NCI-H226 (cell line): Measurements from ENCODE around the gene DCST2.

Source experiments
- DNase-seq: peaks from one replicate; pipeline ENCODE4 v3.0.0-alpha.2; 2015

DCST2 gene

DNA sequence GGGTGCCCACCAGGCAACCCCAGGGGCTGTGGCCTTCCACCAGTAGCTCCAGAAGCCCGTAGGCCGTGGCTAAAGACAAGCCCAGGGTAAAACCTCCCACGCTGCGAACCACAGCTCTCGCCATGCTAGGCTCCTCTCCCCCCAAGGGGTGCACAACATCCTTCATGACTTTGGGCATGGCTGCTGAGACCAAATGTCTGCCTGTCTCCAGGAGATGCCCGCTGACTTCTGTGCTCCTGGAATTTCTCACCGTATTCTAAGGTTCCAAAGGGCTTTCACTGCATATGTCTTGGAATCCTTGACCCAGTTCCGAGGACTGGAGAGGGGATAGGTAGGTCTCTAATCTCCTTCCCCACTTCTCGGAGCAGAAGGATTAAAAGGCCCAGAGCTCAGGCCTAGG is at the start of gene DCST2, which contains the start of gene DCST1:
Gene DCST2, minus strand, starts transcription at position 258 of the 400 bp plus-strand sequence. Its CDS starts 80 bp downstream, at position 178.
Gene DCST1, plus strand, starts transcription at position 301 of the 400 bp plus-strand sequence. CDS start 213 bp downstream, outside the sequence.
- DNase-seq = no peak

DNA sequence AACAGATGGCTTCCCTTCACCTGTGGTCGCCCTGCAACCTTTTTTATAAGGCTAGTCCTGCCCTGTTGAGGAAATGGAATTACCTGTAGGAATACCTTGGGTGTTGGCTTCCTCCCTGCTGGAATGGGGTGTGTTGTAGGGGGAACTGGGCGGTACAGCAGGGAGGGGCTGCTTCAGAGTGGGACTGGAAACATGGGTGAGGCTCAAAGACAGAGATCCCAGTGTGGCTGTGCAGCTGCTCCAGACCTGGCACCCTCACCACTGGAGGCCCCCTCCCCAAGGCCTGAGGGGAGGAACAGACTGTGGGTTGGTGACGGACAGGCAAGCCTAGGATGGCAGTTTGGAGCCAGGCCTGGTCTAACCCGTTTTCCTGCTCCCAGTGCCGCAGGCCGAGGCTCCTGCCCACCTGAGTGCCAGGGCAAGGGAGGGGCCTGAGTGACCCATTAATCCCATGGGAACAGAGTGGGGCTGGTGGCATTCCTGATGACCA is 49.5 kb upstream of the DCST2 start:
- no peak for DNase-seq

DNA sequence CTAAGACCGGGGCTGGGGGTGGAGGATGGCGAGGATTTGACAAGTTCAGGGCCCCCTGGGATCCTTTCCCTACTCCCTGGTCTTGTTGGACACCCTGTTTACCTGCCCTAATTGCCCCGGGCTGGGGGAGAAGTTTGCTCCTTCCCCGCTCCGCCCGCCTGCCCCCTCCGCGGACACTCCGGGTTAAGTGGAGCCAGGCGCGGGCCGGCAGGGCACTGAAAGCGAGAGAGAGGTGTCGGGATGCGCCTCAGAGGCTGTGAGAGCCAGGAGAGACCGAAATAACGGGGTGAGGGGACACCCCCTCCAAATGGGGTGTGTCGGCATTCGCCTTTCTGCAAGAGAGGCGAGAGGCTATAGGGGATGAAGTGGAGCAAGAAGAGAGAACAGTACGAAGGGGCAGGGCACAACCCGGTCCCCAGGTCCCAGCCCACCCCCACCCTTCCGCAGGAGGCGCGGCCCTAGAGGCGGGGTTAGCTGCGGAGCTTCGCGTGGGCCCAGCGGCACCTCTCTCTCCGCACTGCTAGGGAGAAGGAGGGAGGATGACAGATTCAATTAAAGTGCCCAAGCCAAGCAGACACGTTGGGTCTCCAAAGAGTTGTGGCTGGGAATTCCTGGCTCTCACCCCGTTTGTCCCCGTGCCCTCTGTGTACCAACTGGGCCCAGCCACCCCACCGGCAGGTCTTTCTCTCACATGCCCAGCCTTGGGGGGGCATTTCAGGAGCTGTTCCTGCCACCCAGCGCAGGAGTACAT is 48.9 kb upstream of the DCST2 start:
- no peak for DNase-seq

DNA sequence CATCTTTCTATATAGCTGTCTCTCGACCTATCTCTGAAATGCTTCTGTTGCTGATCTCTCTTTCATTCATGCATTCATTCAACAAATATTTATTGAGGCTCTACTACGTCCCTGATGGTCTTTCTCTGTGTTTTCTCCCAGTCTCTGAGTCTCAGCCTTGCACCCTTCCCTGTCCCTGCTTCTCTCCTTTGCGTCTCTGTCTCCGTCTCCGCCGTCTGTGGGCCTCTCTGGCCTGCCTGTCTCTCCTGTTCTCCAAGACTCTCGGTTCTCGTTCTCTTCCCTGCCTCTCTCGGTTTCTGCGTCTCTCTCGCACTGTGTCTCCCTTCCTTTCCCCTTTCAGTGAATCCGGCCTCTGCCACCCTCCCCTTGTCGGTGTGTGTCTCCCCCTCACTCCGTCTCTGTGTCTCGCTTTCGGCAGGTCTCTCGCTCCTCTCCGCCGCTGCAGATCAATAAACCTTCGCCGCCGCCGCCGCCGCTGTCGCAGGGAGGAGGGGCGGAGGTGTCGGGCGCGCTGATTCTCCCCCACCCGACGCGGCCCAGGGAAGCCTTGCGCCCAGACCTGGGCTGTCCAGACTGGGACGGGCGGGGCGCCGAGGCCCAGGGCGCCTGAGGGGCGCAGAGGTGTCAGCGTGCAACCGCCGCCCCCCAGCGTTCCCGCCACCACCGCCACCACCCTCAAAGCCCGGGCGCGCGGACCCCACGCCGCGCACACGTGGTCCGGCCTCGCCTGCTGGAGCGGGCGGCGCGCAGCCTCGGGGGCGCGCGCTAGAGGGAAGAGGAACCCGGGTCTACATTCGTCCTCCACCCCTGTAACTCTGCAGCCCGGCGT is 48.1 kb upstream of the DCST2 start:
- no peak for DNase-seq

DNA sequence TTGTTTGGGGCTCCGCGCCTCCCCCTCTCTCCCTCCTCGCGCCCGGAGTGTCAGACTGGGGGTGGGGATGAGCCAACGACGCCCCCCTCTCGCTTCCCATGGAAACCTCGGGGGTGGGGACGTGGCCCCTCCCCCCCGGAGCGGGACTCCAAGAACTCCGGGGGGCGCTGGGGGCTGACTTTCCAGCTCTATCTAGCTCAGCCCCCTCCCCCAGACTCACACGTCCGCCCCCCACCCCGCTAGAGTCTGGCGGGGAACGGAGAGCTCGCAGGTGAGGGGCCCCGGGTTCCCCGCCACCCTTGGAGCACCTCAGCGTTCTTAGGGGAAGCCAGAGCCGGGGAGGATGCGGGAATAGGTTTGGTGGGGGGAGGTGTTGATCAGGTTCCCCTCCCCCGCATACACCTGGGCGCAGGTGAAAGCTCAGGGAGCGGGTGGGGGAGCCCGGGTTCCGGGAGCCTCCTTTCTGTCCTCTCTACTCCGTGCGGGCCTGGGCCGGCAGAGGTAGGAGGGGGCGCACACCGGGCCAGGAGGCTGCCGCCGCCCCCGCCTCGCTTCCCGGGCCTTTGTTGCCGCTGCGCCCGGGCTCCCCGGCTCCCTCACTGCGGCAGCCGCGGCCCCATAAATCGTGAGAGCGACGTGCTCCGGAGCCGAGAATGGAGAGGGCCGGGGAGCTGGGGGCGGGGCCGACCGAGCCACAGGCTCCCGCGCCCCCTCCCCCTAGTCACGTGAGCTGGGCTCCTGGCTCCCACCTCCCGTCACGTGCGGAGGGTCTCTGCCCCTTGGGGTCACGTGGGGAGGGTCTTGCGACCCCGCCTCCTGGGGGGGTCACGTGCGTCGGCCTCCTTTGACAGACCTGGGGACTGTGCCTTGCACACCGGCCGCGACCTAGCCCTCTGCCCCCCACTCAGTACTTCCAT is 47.0 kb upstream of the DCST2 start:
- DNase-seq = no peak

DNA sequence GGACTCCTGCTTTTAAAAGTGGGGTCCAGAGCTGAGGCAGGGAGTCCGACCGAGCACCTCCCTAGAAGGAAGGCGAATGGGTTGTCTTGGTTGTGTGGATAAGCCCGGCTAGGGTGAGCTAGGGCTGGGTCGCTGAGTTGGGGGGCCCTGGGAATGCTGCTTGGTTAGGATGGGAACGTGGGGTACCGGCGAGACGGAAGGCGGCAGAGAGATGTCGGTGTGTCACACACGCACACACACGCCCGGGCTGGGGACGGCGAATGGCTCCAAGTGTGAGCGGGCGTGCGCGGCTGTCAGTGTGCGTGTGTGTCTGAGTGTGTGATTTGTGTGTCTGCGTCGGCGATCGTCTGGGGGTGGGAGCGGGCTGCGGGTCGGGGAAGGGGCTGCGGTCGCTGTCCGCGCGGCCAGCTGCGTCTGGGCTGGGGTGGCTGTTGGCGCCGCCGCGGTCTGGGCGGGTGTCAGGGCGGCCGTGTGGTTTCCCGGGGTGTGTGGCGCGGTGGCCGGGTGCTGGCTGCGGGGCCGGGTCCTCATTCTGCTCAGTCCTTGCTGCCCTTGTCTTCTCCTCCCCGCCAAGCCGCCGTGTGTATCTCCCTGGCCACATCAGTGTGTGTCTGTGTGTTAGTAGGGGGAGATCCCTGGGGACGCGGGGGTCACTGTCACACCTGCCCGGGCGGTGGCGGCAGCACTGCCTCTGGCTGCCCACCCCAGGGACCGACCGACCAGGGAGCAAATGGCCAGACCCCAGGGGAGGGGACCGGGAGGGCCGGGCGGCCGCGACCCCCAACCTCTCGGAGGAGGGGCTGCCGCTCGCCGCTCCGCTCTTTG is 46.1 kb upstream of the DCST2 start:
- DNase-seq = no peak

DNA sequence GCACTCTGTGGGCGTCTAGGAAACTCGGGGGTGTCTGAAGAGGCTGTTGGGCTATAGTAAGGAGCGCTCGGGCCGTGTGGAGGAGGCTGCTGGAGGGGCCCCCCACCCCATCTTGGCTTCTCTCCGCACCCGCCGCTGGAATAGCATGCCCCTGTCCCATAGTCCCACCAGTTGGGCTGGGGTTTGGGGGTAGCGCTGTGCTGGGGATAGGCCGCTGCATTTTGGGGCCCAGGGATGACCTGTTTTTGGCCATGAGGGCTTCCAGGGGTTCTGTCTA is 45.6 kb upstream of the DCST2 start:
- DNase-seq = no peak

DNA sequence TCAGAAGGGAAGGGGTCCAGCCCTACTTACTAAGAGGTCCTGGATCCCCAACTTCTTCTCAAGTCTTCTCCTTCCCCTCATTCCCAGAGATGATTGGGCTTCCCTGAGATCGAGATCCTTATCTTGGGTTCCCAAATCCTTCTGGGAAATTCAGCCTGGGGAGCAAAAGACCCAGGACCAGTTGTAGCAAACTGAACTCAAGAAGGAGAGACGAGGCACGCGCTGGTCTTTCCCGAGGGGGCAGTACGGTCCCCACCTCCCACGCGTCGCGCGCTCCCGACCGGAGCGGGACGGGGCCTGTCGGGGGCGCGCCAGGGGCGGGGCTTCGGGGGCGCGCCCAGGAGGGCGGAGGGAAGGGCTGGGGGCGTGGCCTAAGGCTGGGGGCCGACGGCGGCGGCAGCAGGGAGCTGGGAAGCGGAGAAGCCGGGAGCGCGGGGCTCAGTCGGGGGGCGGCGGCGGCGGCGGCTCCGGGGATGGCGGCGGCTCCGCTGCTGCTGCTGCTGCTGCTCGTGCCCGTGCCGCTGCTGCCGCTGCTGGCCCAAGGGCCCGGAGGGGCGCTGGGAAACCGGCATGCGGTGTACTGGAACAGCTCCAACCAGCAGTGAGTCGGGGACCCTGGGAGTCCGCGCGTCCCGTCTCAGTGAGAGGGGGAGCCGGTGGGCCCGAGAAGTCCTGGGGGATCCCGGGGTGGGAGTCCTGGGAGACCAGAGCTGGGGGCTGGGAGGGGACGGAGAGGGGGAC is 45.1 kb upstream of the DCST2 start, which contains the start of gene EFNA3:
Gene EFNA3, plus strand, starts transcription at position 369 of the 741 bp plus-strand sequence. Its CDS starts 105 bp downstream, at position 474.
- peak; percentile 33 for DNase-seq

DNA sequence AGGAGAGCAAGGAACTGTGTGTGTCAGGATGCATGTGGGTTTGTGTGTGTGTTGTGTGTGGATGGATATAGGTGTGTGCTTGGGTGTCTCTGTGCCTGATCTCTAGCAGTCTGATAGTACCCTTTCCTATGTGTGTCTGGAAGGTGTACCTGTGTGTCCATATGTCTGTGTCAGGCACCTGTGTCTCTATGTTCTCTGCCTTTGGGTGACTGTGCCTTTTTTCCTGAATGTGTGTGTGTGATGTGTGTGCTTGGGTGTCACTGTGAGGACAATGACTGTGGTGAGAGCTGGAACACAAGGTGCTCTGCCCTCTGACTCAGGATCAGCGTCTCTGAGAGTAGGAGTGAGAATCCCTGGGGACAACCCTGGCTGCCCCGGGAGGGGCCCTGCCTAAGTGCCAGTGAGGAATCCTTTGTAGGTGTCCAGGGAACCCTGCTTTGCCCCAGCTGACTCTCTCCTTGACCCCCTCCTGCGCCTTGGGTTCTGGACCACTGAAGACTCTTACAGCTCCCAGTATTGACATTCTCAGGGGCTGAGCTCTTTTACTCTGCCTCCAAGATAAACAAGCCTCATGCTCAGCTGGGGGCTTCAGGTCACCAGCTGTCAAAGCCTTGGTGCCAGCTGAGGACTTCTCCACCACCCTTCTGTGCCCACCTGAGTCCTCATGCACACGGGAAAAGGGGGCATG is 44.3 kb upstream of the DCST2 start:
- DNase-seq = no peak

DNA sequence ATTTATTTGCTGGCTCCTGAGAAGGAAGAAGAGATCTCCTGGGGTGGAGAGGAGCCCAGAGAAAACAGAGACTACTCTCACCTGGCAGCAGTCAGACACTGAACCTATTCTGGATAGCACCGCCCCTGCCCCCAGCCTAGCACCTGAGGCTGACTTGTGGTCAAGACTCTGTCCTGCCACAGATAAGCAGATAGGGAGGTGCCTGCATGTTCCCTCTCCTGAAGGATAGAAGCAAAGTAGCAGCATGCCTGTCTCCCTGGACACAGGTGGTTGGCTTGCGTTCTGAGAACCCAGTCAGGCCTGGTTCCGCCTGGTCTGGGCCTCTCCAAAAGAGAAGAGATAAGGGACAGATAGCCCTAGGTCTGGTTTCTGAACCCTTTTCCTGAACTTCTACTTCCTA is 43.8 kb upstream of the DCST2 start:
- DNase-seq = no peak

DNA sequence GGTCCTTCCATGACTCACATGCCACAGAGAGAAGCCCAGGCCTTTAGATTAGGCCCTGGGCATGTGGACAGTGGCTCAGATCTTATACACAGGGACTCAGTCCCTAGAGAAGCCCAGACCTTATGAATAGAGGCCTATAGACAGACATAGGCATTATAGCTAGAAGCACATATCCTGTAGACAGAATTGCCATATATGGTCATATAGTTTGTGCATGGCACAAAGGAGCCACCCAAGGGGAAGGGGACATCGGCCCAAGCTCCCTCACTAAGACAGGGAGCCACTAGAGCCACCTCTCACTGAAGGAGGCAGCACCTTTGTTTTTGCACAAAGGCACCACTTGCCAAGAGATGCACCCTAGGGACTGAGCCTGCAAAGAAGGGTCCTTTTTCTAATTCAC is 42.8 kb upstream of the DCST2 start:
- no peak for DNase-seq

DNA sequence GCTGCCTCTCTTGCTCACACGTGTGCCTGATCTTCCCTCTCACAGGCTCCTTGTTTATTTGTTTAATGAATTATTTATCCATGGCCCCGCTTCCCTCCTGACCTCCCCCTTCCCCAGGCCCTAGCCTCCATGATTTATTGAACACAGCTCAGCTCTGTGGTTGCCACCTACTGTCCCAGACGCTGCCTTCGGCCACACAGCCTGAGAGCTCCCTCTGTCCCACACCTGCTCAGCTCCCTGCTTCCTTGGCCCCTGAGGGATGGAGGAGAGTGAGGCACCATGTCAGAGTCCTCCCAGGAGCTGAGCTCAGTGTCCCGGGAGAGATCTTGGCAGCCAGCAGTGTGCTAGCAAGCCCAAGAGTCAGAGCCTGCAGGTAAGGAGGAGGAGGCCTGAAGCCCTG is 42.0 kb upstream of the DCST2 start:
- no peak for DNase-seq

DNA sequence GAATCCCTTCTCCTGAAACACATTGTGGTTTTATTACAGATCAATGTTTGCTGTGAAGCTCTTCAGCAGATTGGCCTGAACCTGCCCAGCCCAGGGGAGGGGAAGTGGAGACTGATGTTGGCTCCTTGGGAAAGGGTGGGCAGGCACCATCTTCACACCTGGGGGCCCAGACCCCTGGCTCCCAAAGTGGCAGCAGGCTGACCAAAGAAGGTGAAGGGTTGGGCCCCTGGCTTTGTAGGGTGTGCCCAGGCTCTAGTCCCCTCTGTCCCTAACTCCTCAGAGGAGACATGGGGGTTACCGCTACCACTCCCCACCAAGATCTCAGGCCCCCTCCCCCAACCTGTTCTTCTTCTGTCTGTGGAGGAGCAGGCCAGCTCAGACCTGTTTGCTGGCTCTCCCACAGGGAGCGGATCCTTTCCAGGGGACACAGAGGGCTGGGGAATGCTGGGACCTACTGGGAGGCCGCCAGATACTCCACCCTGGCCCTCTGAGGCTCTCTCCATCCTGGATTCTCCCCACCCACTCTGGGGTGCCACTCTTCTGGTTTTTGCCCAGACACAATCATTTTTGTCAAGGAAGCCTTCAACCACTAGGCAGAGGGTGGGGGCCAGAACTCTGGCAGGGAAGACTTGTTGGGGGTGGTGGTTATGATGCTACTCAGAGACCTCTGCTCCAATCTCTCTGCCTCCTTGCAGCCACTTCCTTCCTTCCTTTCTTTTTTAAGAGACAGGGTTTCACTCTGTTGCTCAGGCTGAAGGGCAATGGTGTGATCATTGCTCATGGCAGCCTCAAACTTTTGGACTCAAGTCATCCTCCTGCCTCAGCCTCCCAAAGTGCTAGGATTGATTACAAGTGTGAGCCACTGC is 40.0 kb upstream of the DCST2 start:
- no peak for DNase-seq

DNA sequence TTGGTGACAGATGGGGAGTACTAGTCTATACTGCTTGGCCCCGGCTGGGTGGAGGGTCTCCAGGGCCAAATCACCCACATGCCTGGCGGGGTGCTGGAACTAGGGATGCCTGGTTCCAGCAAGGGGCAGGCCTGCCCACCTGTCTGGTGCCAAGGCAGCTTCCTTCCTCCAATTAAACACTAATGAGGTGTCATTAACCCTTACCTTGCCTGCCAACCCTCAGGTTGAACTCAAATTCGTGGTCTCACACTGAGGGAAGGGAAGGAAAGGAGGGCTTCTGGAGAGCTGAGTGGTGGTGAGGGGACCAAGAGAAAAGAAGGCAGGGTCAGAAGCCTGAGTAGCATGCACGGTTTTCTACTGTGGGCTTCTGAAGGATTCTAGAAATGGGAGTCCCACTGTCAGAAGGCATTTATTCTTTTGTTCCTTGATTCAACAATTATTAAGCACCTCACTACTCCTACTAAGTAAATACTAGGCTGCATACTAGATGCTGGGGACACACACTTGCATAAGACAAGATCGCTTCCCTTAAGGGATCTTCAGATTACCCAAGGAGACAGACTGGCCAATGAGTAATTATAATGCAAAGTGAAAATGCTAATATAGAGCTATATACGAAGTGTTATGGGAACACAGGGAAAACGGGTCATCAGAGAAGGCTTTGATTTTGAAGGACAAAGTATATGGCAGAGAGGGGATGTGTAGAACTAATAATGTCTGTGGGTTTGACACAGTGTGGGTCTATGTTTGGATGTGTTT is 39.1 kb upstream of the DCST2 start:
- no peak for DNase-seq

DNA sequence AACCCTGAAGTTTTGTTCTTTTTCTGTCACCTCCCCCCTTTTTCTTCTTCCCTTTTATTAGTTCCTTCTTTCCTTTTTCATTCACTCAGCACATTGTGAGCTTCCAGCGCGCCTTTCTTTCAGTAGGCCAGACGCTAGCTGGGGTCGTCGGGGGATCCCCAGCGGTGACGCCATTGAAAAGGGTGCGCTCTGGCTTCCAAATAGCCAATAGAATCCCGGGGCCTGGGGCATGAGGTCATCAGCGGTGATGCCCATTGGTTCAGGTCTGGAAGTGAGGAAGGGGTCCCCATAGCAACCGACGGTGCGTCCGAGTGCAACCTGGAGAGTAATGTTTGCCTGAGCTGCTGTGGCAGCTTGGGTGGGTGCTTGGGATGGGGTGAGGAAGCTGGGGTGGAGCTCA is 38.1 kb upstream of the DCST2 start:
- DNase-seq = no peak

DNA sequence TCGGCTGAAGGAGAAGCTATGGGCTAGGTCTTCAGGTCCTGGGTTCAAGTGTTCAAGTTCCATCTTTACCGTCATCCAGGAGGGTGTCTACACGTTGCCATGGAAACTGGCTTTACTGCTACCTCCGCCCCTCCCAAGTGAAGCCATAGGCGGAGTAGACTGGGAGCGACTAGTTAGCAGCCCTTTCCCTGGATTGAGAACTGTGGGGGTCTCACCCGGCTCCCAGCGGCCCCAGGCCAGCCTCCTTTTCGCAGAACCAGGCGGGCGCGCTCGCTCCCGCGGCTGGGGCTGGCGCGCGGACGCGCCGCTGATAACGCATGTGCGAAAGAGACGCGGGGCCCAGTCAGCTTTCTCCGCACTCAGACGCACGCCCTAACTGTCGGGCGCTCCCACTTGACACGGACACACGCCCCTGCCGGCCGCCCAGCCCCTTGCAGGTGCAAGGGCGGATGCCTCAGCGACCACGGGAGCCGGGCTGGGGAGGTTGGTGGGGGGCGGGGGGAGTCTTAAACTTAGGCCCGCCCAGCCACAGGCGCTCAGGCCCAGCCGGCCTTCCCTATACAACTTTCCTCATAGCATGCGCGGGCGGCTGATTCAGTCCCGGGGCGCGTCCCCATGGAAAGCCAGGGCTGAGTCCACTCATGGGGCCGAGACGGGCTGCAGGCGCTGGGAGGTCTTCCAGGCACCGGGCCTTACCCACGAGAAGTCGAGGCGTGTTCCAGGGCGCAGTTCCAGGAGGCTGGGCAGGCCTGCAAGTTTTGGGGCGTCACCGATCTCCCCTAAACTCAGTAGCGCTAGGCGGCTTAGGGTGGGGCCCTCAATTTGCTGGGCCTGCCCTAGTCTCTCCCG is 37.4 kb upstream of the DCST2 start:
- DNase-seq = peak; percentile 80

DNA sequence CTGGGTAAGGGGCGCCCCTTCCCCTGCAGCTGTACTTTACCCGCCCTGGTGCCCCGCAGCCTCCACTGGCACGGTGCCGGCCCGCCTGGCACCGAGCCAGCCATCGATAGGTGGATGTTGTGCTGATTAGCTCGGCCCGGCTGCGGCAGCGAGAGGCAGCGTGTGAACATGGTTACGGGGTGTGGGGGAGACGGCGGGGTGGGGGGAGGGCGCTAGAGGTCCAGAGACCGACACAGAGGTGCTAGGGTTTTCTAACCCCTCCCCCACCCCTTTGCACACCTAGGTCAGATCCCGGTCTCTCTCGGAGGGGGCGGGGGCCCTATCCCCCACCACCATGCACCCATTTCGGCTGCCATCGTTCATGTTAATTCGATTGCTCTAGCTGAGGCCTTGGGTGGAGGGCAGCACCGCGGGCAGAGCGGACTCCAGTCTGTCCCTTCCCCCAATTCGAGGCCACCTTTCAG is 36.6 kb upstream of the DCST2 start:
- DNase-seq = no peak
